ENCODE measurements around the gene CCDC187.

Gene CCDC187

GRCh38 chr9:136209786-136210185 lies 94.1 kb downstream of the CCDC187 start:
- Histone ChIP-seq H3K36me3 (ENCODE audit: control insufficient read depth, low read depth, low read length) (peaks cover 15% of the 10 kb centered on the region), H3K9ac (ENCODE audit: low read length) (no peak overlapping the region), H3K27ac (ENCODE audit: low read length) (no peak overlapping the region), H3K27me3 (ENCODE audit: control insufficient read depth, insufficient read depth, low read length) (peaks cover 20% of the 10 kb centered on the region), H3K4me1 (ENCODE audit: control insufficient read depth, low read depth, low read length) (no peaks in the 10 kb centered on the region), H3K4me3 (ENCODE audit: low read length) (no peak overlapping the region), H3K9me3 (ENCODE audit: control insufficient read depth, low read depth, low read length) (no peaks in the 10 kb centered on the region)

GRCh38 chr9:136209232-136209631 lies 94.7 kb downstream of the CCDC187 start:
- peaks cover 26% of the 10 kb centered on the region for H3K27me3 ChIP-seq (ENCODE audit: control insufficient read depth, insufficient read depth, low read length)
- no peak overlapping the region for H3K27ac ChIP-seq (ENCODE audit: low read length)
- H3K4me3 ChIP-seq (ENCODE audit: low read length), result no peak overlapping the region
- H3K9ac ChIP-seq (ENCODE audit: low read length), result no peak overlapping the region
- H3K9me3 ChIP-seq (ENCODE audit: control insufficient read depth, low read depth, low read length), result no peaks in the 10 kb centered on the region
- H3K36me3 ChIP-seq (ENCODE audit: control insufficient read depth, low read depth, low read length), result peaks cover 10% of the 10 kb centered on the region
- no peaks in the 10 kb centered on the region for H3K4me1 ChIP-seq (ENCODE audit: control insufficient read depth, low read depth, low read length)

- H3K36me3 ChIP-seq (ENCODE audit: control insufficient read depth, low read depth, low read length), result peaks cover 4% of the 10 kb centered on the region
Observed at GRCh38 chr9:136208675-136209074, 95.2 kb downstream of the CCDC187 start.

GRCh38 chr9:136207616-136208015 lies 96.3 kb downstream of the CCDC187 start:
- H3K9me3 ChIP-seq (ENCODE audit: control insufficient read depth, low read depth, low read length), result no peaks in the 10 kb centered on the region
- peaks cover 42% of the 10 kb centered on the region for H3K27me3 ChIP-seq (ENCODE audit: control insufficient read depth, insufficient read depth, low read length)
- no peaks in the 10 kb centered on the region for H3K36me3 ChIP-seq (ENCODE audit: control insufficient read depth, low read depth, low read length)
- H3K4me3 ChIP-seq (ENCODE audit: low read length), result no peak overlapping the region
- no peaks in the 10 kb centered on the region for H3K4me1 ChIP-seq (ENCODE audit: control insufficient read depth, low read depth, low read length)
- no peak overlapping the region for H3K9ac ChIP-seq (ENCODE audit: low read length)
- H3K27ac ChIP-seq (ENCODE audit: low read length), result no peak overlapping the region

More at GRCh38 chr9:136208675-136209074, 95.2 kb downstream of the CCDC187 start:
- H3K4me1 ChIP-seq (ENCODE audit: control insufficient read depth, low read depth, low read length), result no peaks in the 10 kb centered on the region
- H3K27ac ChIP-seq (ENCODE audit: low read length), result no peak overlapping the region
- H3K4me3 ChIP-seq (ENCODE audit: low read length), result no peak overlapping the region
- no peak overlapping the region for H3K9ac ChIP-seq (ENCODE audit: low read length)
- peaks cover 32% of the 10 kb centered on the region for H3K27me3 ChIP-seq (ENCODE audit: control insufficient read depth, insufficient read depth, low read length)
- no peaks in the 10 kb centered on the region for H3K9me3 ChIP-seq (ENCODE audit: control insufficient read depth, low read depth, low read length)

GRCh38 chr9:136206602-136207275 lies 97.2 kb downstream of the CCDC187 start:
- no peaks in the 10 kb centered on the region for H3K36me3 ChIP-seq (ENCODE audit: control insufficient read depth, low read depth, low read length)
- H3K27me3 ChIP-seq (ENCODE audit: control insufficient read depth, insufficient read depth, low read length), result peaks cover 51% of the 10 kb centered on the region
- no peaks in the 10 kb centered on the region for H3K4me1 ChIP-seq (ENCODE audit: control insufficient read depth, low read depth, low read length)
- H3K9me3 ChIP-seq (ENCODE audit: control insufficient read depth, low read depth, low read length), result no peaks in the 10 kb centered on the region
- H3K4me3 ChIP-seq (ENCODE audit: low read length), result no peak overlapping the region
- no peak overlapping the region for H3K27ac ChIP-seq (ENCODE audit: low read length)
- no peak overlapping the region for H3K9ac ChIP-seq (ENCODE audit: low read length)

- no peak overlapping the region for H3K4me3 ChIP-seq (ENCODE audit: low read length)
- H3K4me1 ChIP-seq (ENCODE audit: control insufficient read depth, low read depth, low read length), result no peaks in the 10 kb centered on the region
- H3K9me3 ChIP-seq (ENCODE audit: control insufficient read depth, low read depth, low read length), result no peaks in the 10 kb centered on the region
- H3K27ac ChIP-seq (ENCODE audit: low read length), result no peak overlapping the region
- H3K27me3 ChIP-seq (ENCODE audit: control insufficient read depth, insufficient read depth, low read length), result peaks cover 62% of the 10 kb centered on the region
- H3K36me3 ChIP-seq (ENCODE audit: control insufficient read depth, low read depth, low read length), result no peaks in the 10 kb centered on the region
- no peak overlapping the region for H3K9ac ChIP-seq (ENCODE audit: low read length)
Observed at GRCh38 chr9:136205707-136205992, 98.2 kb downstream of the CCDC187 start.

GRCh38 chr9:136204838-136205706 lies 98.8 kb downstream of the CCDC187 start, which contains the start of gene LHX3:
LHX3 (minus strand) TSS chr9:136205128; CDS start chr9:136205012, 116 bp downstream.
- Histone ChIP-seq H3K9me3 (ENCODE audit: control insufficient read depth, low read depth, low read length) (no peaks in the 10 kb centered on the region), H3K4me3 (ENCODE audit: low read length) (no peak within 1 kb of the TSS), H3K9ac (ENCODE audit: low read length) (no peak within 1 kb of the TSS), H3K36me3 (ENCODE audit: control insufficient read depth, low read depth, low read length) (no peaks in the 10 kb centered on the region), H3K27ac (ENCODE audit: low read length) (no peak within 1 kb of the TSS), H3K27me3 (ENCODE audit: control insufficient read depth, insufficient read depth, low read length) (peaks cover 68% of the 10 kb centered on the region), H3K4me1 (ENCODE audit: control insufficient read depth, low read depth, low read length) (no peaks in the 10 kb centered on the region)

GRCh38 chr9:136204145-136204805 lies 99.6 kb downstream of the CCDC187 start:
- no peaks in the 10 kb centered on the region for H3K9me3 ChIP-seq (ENCODE audit: control insufficient read depth, low read depth, low read length)
- no peaks in the 10 kb centered on the region for H3K4me1 ChIP-seq (ENCODE audit: control insufficient read depth, low read depth, low read length)
- no peak overlapping the region for H3K9ac ChIP-seq (ENCODE audit: low read length)
- H3K36me3 ChIP-seq (ENCODE audit: control insufficient read depth, low read depth, low read length), result no peaks in the 10 kb centered on the region
- H3K27me3 ChIP-seq (ENCODE audit: control insufficient read depth, insufficient read depth, low read length), result peaks cover 76% of the 10 kb centered on the region
- no peak overlapping the region for H3K27ac ChIP-seq (ENCODE audit: low read length)
- H3K4me3 ChIP-seq (ENCODE audit: low read length), result no peak overlapping the region

- H3K36me3 ChIP-seq (ENCODE audit: control insufficient read depth, low read depth, low read length), result no peaks in the 10 kb centered on the region
- H3K4me1 ChIP-seq (ENCODE audit: control insufficient read depth, low read depth, low read length), result no peaks in the 10 kb centered on the region
- no peaks in the 10 kb centered on the region for H3K9me3 ChIP-seq (ENCODE audit: control insufficient read depth, low read depth, low read length)
- H3K27ac ChIP-seq (ENCODE audit: low read length), result no peak overlapping the region
- no peak overlapping the region for H3K9ac ChIP-seq (ENCODE audit: low read length)
- peaks cover 83% of the 10 kb centered on the region for H3K27me3 ChIP-seq (ENCODE audit: control insufficient read depth, insufficient read depth, low read length)
- no peak overlapping the region for H3K4me3 ChIP-seq (ENCODE audit: low read length)
Observed at GRCh38 chr9:136203408-136204144, 100.3 kb downstream of the CCDC187 start.

- no peaks in the 10 kb centered on the region for H3K36me3 ChIP-seq (ENCODE audit: control insufficient read depth, low read depth, low read length)
- no peak overlapping the region for H3K9ac ChIP-seq (ENCODE audit: low read length)
- H3K4me1 ChIP-seq (ENCODE audit: control insufficient read depth, low read depth, low read length), result peaks cover 4% of the 10 kb centered on the region
- H3K4me3 ChIP-seq (ENCODE audit: low read length), result no peak overlapping the region
- H3K27ac ChIP-seq (ENCODE audit: low read length), result no peak overlapping the region
- peaks cover 91% of the 10 kb centered on the region for H3K27me3 ChIP-seq (ENCODE audit: control insufficient read depth, insufficient read depth, low read length)
- H3K9me3 ChIP-seq (ENCODE audit: control insufficient read depth, low read depth, low read length), result no peaks in the 10 kb centered on the region
Observed at GRCh38 chr9:136202454-136203407, 101.2 kb downstream of the CCDC187 start.

Data from iPS-18a (cell line).